MM.1S (cell line): ENCODE data around the gene CCDC89.

Experiments
- DNase-seq: peaks from one replicate; pipeline ENCODE4 v3.0.0-alpha.2; 2015
- H2AFZ ChIP-seq: fragments of 300-600 bp; sonication (generic); 2 replicates; pipeline ENCODE4 v1.6.0; 2016; ENCODE audit warnings: antibody characterized with exemption, low read length
- H3F3A ChIP-seq: fragments of 300-600 bp; sonication (generic); 2 replicates; pipeline ENCODE4 v1.6.1; 2016; ENCODE audit warnings: mild to moderate bottlenecking, antibody characterized with exemption, low read length, moderate library complexity, mixed read lengths; ENCODE audit not compliant: insufficient read depth
- H3K27ac ChIP-seq: fragments of 300-600 bp; sonication (generic); 2 replicates; pipeline ENCODE4 v1.5.1; 2016; ENCODE audit warnings: mild to moderate bottlenecking, low read length
- H3K27me3 ChIP-seq: fragments of 300-600 bp; sonication (generic); replicated peaks from 2 replicates; pipeline ENCODE4 v1.6.0; 2016; ENCODE audit warnings: low read length; ENCODE audit not compliant: insufficient read depth
- H3K36me3 ChIP-seq: fragments of 300-600 bp; sonication (generic); replicated peaks from 2 replicates; pipeline ENCODE4 v1.6.1; 2016; ENCODE audit warnings: mild to moderate bottlenecking, low read length, mixed read lengths; ENCODE audit not compliant: insufficient read depth
- H3K4me1 ChIP-seq: fragments of 300-600 bp; sonication (generic); 2 replicates; pipeline ENCODE4 v1.6.1; 2016; ENCODE audit warnings: low read length, mixed read lengths
- H3K4me2 ChIP-seq: fragments of 300-600 bp; sonication (generic); 2 replicates; pipeline ENCODE4 v1.6.0; 2016; ENCODE audit warnings: low read depth, low read length
- H3K4me3 ChIP-seq: fragments of 300-600 bp; sonication (generic); 2 replicates; pipeline ENCODE4 v1.5.1; 2016; ENCODE audit warnings: low read length, mixed read lengths
- H3K79me2 ChIP-seq: fragments of 300-600 bp; sonication (generic); 2 replicates; pipeline ENCODE4 v1.6.1; 2016; ENCODE audit warnings: mixed run types, low read length, mixed read lengths
- H3K9ac ChIP-seq: fragments of 300-600 bp; sonication (generic); 2 replicates; pipeline ENCODE4 v1.6.1; 2016; ENCODE audit warnings: low read length, mixed read lengths
- H3K9me2 ChIP-seq: fragments of 300-600 bp; sonication (generic); replicated peaks from 2 replicates; pipeline ENCODE4 v1.6.1; 2016; ENCODE audit warnings: mild to moderate bottlenecking, low read length, mixed read lengths; ENCODE audit not compliant: insufficient read depth
- H3K9me3 ChIP-seq: fragments of 300-600 bp; sonication (generic); replicated peaks from 2 replicates; pipeline ENCODE4 v1.6.1; 2016; ENCODE audit warnings: mild to moderate bottlenecking, low read length, mixed read lengths; ENCODE audit not compliant: insufficient read depth
- H4K20me1 ChIP-seq: fragments of 300-600 bp; sonication (generic); 2 replicates; pipeline ENCODE4 v1.6.1; 2016; ENCODE audit warnings: mild to moderate bottlenecking, low read length, moderate library complexity, mixed read lengths; ENCODE audit not compliant: insufficient read depth
- CTCF ChIP-seq: fragments of 300-600 bp; sonication (generic); IDR thresholded peaks from 2 replicates; pipeline ENCODE4 v1.5.1; 2016; ENCODE audit warnings: antibody characterized with exemption, low read length, mixed read lengths
- EZH2 ChIP-seq: fragments of 300-600 bp; sonication (generic); optimal IDR thresholded peaks from 2 replicates; pipeline ENCODE3; 2017; ENCODE audit warnings: low read depth, mild to moderate bottlenecking, antibody characterized with exemption, low read length, mixed read lengths
- EZH2phosphoT487 ChIP-seq: fragments of 300-600 bp; sonication (generic); IDR thresholded peaks from 2 replicates; pipeline ENCODE4 v1.6.1; 2018; ENCODE audit warnings: antibody characterized with exemption, low read length

CCDC89 gene

GRCh38 chr11:85712953-85713352, 27.0 kb upstream of the CCDC89 start:
- Histone ChIP-seq H2AFZ (no peak overlapping the region), H3K4me1 (peaks cover 23% of the 10 kb centered on the region), H3K27me3 (no peaks in the 10 kb centered on the region), H3K9me3 (no peaks in the 10 kb centered on the region), H3K9ac (no peak overlapping the region), H4K20me1 (no peaks in the 10 kb centered on the region), H3K79me2 (no peaks in the 10 kb centered on the region), H3K4me2 (no peak overlapping the region), H3K27ac (no peak overlapping the region), H3K36me3 (no peaks in the 10 kb centered on the region), H3F3A (peaks cover 10% of the 10 kb centered on the region; the same call in 1 of the 2 replicates), H3K4me3 (no peak overlapping the region), H3K9me2 (no peaks in the 10 kb centered on the region)
- DNase-seq, result no peak
- no peak for TF ChIP-seq EZH2phosphoT487
- no peak for TF ChIP-seq EZH2
- TF ChIP-seq CTCF, result no peak

- no peak overlapping the region for H3K4me3 ChIP-seq
- peaks cover 3% of the 10 kb centered on the region for H3K4me1 ChIP-seq
- no peaks in the 10 kb centered on the region for H3K36me3 ChIP-seq
- H4K20me1 ChIP-seq, result no peaks in the 10 kb centered on the region
- TF ChIP-seq EZH2 (no peak), EZH2phosphoT487 (no peak), CTCF (no peak)
- no peak overlapping the region for H3K9ac ChIP-seq
- no peaks in the 10 kb centered on the region for H3K9me3 ChIP-seq
- DNase-seq, result no peak
- H3K27me3 ChIP-seq, result no peaks in the 10 kb centered on the region
- H3F3A ChIP-seq, result no peaks in the 10 kb centered on the region
- H3K27ac ChIP-seq, result no peak overlapping the region
- no peak overlapping the region for H3K4me2 ChIP-seq
- H3K9me2 ChIP-seq, result no peaks in the 10 kb centered on the region
- H2AFZ ChIP-seq, result no peak overlapping the region
- H3K79me2 ChIP-seq, result no peaks in the 10 kb centered on the region
These were observed 24.9 kb upstream of the CCDC89 start for GRCh38 chr11:85710917-85711316.

- no peaks in the 10 kb centered on the region for H3F3A ChIP-seq
- H3K9me2 ChIP-seq, result no peaks in the 10 kb centered on the region
- no peak overlapping the region for H2AFZ ChIP-seq
- H3K27me3 ChIP-seq, result no peaks in the 10 kb centered on the region
- H3K9ac ChIP-seq, result no peak overlapping the region
- no peaks in the 10 kb centered on the region for H3K79me2 ChIP-seq
- H3K9me3 ChIP-seq, result no peaks in the 10 kb centered on the region
- no peak overlapping the region for H3K27ac ChIP-seq
- no peaks in the 10 kb centered on the region for H4K20me1 ChIP-seq
- TF ChIP-seq EZH2 (no peak), CTCF (no peak), EZH2phosphoT487 (no peak)
- no peak overlapping the region for H3K4me3 ChIP-seq
- no peak for DNase-seq
- no peak overlapping the region for H3K4me2 ChIP-seq
- no peaks in the 10 kb centered on the region for H3K36me3 ChIP-seq
- no peaks in the 10 kb centered on the region for H3K4me1 ChIP-seq
These were observed 24.1 kb upstream of the CCDC89 start for GRCh38 chr11:85709941-85710702.
